Liver (tissue), 3 donors: ENCODE results near the gene TMEM135.

Source experiments
- ATF3 ChIP-seq: IDR thresholded peaks from 2 replicates; pipeline ENCODE4 v1.6.1; 2016; ENCODE audit warnings: antibody characterized with exemption
- EGR1 ChIP-seq, 2 donors: IDR thresholded peaks; 2 replicates each; pipeline ENCODE4 v1.6.1; 2016 to 2018; ENCODE audit warnings: antibody characterized with exemption in 2 of 2, low read depth in 2 of 2
- FOXA1 ChIP-seq: IDR thresholded peaks from 2 replicates; pipeline ENCODE4 v1.6.1; 2016; ENCODE audit warnings: antibody characterized with exemption
- GABPA ChIP-seq, 2 donors: IDR thresholded peaks in 1 of 2; conservative IDR thresholded peaks in 1 of 2; 2 replicates each; pipeline ENCODE4 v1.6.1; 2016; ENCODE audit warnings: antibody characterized with exemption in 2 of 2, mild to moderate bottlenecking in 1 of 2, moderate library complexity in 1 of 2
- JUND ChIP-seq, 2 donors: IDR thresholded peaks; 2 replicates each; pipeline ENCODE4 v1.6.1; 2016; ENCODE audit warnings: antibody characterized with exemption in 2 of 2
- RAD21 ChIP-seq, 2 donors: IDR thresholded peaks; 2 replicates each; pipeline ENCODE4 v1.6.1; 2016; ENCODE audit warnings: antibody characterized with exemption in 2 of 2, mild to moderate bottlenecking in 2 of 2
- REST ChIP-seq: IDR thresholded peaks from 2 replicates; pipeline ENCODE4 v1.6.1; 2016; ENCODE audit warnings: antibody characterized with exemption, mild to moderate bottlenecking
- SP1 ChIP-seq: IDR thresholded peaks from 2 replicates; pipeline ENCODE4 v1.6.1; 2018; ENCODE audit warnings: antibody characterized with exemption, mild to moderate bottlenecking
- TF ChIP-seq, protein P1 (sequence below): fragments of 150-350 bp; IDR thresholded peaks from 2 replicates; pipeline ENCODE4 v1.5.1; 2017; ENCODE audit warnings: improper control_type of control experiment, low read depth, low read length; ENCODE audit not compliant: missing input control
- TF ChIP-seq, protein P2 (sequence below): IDR thresholded peaks from 2 replicates; pipeline ENCODE4 v1.6.1; 2016; ENCODE audit warnings: antibody characterized with exemption
- TF ChIP-seq, protein P3 (sequence below): IDR thresholded peaks from 2 replicates; pipeline ENCODE4 v1.6.1; 2016; ENCODE audit warnings: antibody characterized with exemption
- donor health status: healthy.
- donor health status: healthy.

DNA sequence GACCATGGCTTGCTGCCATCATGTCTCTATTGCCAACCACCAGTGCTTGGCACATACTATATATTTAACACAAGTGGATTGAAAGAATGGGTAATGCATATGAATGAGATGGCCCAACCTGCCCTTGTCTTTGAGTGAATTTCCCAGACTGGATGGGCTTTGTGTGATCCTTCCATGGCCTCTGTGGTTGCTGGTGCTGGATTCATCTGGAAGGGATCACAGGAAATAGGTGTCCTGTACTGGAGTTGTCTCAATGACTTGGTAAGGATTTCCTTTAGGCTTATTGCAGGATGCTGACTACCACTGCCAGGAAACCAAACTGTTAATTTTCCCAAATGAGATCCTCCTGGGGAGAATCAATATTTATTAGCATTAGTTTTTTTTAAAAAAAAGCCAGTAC lies 328.6 kb downstream of the TMEM135 start:
- TF ChIP-seq, protein P1, sequence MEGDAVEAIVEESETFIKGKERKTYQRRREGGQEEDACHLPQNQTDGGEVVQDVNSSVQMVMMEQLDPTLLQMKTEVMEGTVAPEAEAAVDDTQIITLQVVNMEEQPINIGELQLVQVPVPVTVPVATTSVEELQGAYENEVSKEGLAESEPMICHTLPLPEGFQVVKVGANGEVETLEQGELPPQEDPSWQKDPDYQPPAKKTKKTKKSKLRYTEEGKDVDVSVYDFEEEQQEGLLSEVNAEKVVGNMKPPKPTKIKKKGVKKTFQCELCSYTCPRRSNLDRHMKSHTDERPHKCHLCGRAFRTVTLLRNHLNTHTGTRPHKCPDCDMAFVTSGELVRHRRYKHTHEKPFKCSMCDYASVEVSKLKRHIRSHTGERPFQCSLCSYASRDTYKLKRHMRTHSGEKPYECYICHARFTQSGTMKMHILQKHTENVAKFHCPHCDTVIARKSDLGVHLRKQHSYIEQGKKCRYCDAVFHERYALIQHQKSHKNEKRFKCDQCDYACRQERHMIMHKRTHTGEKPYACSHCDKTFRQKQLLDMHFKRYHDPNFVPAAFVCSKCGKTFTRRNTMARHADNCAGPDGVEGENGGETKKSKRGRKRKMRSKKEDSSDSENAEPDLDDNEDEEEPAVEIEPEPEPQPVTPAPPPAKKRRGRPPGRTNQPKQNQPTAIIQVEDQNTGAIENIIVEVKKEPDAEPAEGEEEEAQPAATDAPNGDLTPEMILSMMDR, result no peak
- no peak for TF ChIP-seq GABPA (IDR thresholded peaks at IDR 0.05 in 1 of 2, conservative IDR thresholded peaks at IDR 0.05 in 1 of 2)
- TF ChIP-seq, protein P2, sequence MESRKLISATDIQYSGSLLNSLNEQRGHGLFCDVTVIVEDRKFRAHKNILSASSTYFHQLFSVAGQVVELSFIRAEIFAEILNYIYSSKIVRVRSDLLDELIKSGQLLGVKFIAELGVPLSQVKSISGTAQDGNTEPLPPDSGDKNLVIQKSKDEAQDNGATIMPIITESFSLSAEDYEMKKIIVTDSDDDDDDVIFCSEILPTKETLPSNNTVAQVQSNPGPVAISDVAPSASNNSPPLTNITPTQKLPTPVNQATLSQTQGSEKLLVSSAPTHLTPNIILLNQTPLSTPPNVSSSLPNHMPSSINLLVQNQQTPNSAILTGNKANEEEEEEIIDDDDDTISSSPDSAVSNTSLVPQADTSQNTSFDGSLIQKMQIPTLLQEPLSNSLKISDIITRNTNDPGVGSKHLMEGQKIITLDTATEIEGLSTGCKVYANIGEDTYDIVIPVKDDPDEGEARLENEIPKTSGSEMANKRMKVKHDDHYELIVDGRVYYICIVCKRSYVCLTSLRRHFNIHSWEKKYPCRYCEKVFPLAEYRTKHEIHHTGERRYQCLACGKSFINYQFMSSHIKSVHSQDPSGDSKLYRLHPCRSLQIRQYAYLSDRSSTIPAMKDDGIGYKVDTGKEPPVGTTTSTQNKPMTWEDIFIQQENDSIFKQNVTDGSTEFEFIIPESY, result no peak
- TF ChIP-seq JUND (IDR thresholded peaks at IDR 0.05), result no peak
- TF ChIP-seq REST, result no peak
- no peak for TF ChIP-seq RAD21 (IDR thresholded peaks at IDR 0.05)
- no peak for TF ChIP-seq SP1
- TF ChIP-seq EGR1 (IDR thresholded peaks at IDR 0.05; ENCODE audit: low read depth in 2 of 2), result no peak
- TF ChIP-seq, protein P3, sequence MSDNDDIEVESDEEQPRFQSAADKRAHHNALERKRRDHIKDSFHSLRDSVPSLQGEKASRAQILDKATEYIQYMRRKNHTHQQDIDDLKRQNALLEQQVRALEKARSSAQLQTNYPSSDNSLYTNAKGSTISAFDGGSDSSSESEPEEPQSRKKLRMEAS, result no peak
- no peak for TF ChIP-seq ATF3
- no peak for TF ChIP-seq FOXA1
